HG03575 (cell line): ENCODE results near the gene NOL6.

Experiments
- ATAC-seq: cut with Tn5 transposase; IDR thresholded peaks from one replicate; pipeline ENCODE4 v1.9.1; 2021; ENCODE audit not compliant: unreplicated experiment, insufficient number of reproducible peaks, low FRiP score; ENCODE audit errors: extremely low read depth

NOL6 gene

DNA sequence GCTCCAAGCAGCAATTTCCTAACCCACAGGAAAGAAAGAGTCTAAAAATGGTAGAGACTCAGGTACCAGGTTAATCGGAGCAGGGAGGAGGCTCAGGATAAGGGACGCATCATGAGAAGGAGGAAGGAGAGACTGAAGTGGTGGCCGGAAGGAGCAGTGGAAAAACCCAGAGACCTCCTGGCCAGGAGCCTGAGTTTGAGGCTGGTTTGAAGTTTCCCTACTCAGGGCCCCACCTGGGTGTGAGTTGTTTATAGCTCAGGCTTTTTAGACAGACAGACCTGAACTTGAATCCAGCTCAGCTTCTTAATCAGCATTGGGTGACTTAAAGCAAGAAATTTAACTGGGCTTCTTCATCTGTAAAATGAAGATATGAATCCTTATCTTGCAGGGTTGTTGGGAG is 59.5 kb downstream of the NOL6 start:
- no peak for ATAC-seq
